Epithelial cell of esophagus (primary cell): ENCODE data around the gene FGFR2.

Experiments
- DNase-seq: peaks from one replicate; pipeline ENCODE4 v3.0.0; 2010; ENCODE audit warnings: low read depth
- H3K4me3 ChIP-seq: 2 replicates; pipeline ENCODE4 v1.5.1; 2011; ENCODE audit warnings: mild to moderate bottlenecking, low read length, control low read depth
- TF ChIP-seq, protein P1 (sequence below): IDR thresholded peaks from 2 replicates; pipeline ENCODE4 v1.5.1; 2011; ENCODE audit warnings: low read depth, mild to moderate bottlenecking, low read length, control low read depth, inconsistent platforms; ENCODE audit not compliant: insufficient read depth; ENCODE audit errors: missing control alignments

Gene FGFR2

DNA sequence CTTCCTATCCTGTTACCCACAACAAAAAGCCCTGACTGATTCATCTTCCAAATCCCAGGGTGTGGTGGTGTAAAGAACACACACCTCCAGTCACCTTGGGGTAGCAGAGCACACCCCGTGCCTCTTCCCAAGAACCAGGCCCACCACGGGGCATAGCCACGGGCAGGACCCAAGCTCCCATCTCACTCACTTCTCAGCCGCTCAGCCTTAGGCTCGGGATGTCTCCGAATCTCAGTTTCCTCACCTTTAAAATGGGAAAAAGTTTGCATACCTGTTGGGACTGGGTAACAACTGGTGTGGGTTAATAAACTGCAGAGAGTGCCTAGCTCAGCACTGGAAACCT, 139.0 kb downstream of the FGFR2 start:
- peak; percentile 9 for DNase-seq
- no peak overlapping the region for H3K4me3 ChIP-seq
- TF ChIP-seq, protein P1, sequence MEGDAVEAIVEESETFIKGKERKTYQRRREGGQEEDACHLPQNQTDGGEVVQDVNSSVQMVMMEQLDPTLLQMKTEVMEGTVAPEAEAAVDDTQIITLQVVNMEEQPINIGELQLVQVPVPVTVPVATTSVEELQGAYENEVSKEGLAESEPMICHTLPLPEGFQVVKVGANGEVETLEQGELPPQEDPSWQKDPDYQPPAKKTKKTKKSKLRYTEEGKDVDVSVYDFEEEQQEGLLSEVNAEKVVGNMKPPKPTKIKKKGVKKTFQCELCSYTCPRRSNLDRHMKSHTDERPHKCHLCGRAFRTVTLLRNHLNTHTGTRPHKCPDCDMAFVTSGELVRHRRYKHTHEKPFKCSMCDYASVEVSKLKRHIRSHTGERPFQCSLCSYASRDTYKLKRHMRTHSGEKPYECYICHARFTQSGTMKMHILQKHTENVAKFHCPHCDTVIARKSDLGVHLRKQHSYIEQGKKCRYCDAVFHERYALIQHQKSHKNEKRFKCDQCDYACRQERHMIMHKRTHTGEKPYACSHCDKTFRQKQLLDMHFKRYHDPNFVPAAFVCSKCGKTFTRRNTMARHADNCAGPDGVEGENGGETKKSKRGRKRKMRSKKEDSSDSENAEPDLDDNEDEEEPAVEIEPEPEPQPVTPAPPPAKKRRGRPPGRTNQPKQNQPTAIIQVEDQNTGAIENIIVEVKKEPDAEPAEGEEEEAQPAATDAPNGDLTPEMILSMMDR, result no peak

DNA sequence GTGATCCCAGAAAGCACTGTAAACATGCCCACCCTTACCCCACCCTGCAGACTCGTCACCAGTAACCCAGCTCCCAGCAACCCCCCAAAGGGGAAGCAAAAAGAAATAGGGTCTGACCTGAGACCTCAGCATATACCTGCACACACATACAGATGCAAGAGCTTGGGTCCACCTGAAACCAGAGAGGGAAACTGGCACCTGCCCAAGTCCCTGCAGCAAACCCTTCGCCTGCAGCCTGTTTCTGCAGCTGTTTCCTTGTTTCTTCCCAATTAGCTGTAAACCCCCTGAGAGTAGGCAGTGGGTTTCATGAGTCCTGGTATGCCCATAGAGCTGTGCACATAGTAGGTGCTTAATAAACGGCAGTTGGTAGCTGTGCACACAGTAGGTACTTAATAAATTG, 140.5 kb downstream of the FGFR2 start:
- no peak overlapping the region for H3K4me3 ChIP-seq
- DNase-seq, result no peak

DNA sequence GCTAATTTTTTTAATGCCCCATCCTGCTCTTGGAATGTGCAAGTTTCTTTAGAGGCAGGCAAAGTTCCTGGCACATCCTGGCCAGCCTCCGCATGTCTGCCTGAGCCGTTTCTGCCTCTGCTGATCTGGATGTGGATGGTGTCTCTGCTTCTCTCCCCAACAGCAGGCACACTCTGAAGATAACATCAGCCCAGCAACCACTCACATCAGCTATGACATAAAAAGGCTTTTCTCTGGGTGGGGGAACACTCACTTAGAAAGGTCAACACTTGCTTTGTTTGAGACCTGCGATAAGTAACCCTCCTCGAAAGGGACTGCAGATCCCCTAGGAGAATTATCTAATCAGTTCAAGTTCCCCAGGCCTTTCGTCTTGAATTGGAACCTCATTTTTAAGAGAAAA, 142.9 kb downstream of the FGFR2 start:
- H3K4me3 ChIP-seq, result no peak overlapping the region
- TF ChIP-seq, protein P1, result no peak
- DNase-seq, result no peak

More for the DNA sequence above, 140.5 kb downstream of the FGFR2 start:
- TF ChIP-seq, protein P1, result no peak

DNA sequence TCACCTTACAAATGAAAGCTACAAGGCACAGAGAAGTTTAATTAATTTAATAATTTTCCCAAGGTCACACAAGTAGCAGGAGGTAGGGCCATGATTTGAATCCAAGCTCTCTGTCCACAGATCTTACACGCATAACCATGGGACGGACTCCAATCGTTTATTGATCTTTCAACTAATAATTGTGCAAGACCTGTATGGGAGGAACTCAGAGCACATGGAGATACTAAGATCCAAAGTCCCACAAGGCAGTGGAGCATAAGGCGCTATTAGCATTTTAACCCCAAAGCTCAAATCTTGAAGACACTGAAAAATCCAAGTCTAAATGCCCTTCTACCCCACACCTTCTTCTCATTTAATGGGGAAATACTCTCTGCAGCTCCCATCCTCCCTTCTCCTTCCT, 143.5 kb downstream of the FGFR2 start:
- TF ChIP-seq, protein P1, result no peak
- DNase-seq, result no peak
- H3K4me3 ChIP-seq, result no peak overlapping the region

DNA sequence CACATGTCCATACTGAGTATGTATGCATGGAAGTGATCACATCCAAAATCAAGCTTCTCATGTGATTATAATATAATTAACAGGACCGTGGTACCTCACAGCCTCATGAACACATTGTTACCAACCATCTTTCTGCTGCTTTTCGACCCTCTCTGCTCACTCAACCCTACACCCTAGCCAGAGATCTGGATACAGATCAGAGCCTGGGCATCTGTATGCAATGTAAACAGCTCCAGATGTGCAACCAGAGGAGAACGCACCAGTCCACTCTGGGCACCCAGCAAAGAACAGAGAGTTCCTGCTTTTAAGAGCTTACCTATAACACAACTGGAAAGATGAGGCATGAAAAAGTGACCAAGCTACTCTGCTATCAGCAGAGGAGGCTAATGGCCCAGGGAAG, 145.1 kb downstream of the FGFR2 start:
- DNase-seq, result no peak
- TF ChIP-seq, protein P1, result no peak
- no peak overlapping the region for H3K4me3 ChIP-seq

DNA sequence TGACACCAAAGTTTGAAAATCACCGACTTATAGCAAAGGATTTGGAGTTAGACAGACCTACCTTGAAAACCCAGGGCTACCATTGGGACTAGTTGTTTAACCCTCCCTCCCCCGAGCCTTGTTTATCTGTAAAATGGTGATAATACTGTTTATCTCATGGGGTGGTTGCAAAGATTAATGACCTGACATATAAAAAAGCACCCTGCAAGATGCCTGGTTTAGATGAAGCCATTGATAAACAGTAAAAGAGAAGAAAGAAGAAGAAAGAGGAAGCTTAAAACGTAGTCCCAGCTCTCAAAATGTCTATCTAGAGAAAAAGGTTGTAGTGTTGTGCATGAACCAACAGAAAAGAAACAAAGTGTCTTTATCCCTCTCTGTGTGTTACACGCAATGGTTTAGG, 145.7 kb downstream of the FGFR2 start:
- no peak overlapping the region for H3K4me3 ChIP-seq
- TF ChIP-seq, protein P1, result no peak
- no peak for DNase-seq

DNA sequence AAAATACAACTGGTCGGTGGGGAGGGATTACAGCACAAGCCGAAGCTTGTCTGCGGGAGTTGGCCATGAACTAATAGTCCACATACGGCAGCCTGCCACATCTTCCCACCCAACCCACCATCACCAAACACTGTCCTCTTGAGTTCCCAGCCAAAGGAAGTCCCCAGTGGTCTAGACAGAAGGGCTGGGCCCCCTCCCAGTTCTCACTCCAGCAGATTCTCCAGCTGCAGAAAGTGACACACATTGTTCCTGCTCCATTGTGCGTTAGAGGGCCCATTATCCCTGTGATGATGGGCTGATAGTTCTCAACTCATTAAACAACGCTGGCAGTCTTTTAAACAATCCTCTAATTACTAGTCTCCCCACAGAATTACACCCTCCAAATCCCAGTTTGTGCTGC, 148.0 kb downstream of the FGFR2 start:
- peak; percentile 21 for DNase-seq
- H3K4me3 ChIP-seq, result no peak overlapping the region
- TF ChIP-seq, protein P1, result no peak
